HepG2 (cell line): ENCODE results near the gene FBXO24. TPM values are rescaled to one million over a fixed set of nuclear protein-coding genes. Genes with fewer than 3 reads are reported as not detected.

ENCODE experiments used
- ARNT ChIP-seq: fragments of 450-650 bp; IDR thresholded peaks from 2 replicates; pipeline ENCODE4 v1.6.1; 2017
- CSRNP2 ChIP-seq: sonication (generic); formaldehyde crosslinking; conservative IDR thresholded peaks from 2 replicates; pipeline ENCODE4 v1.8.0; 2022; ENCODE audit warnings: low read depth, missing genetic modification reagents
- ESRRA ChIP-seq: sonication (generic); formaldehyde crosslinking; IDR thresholded peaks from 2 replicates; pipeline ENCODE4 v1.5.1; 2020; ENCODE audit warnings: mild to moderate bottlenecking, low read depth, missing genetic modification reagents
- FOXA1 ChIP-seq, 2 experiments: fragments of 450-650 bp in 1 of 2; sonication (generic) in 1 of 2; formaldehyde crosslinking in 1 of 2; IDR thresholded peaks; 2 replicates each; pipeline versions ENCODE4 v1.4.0 to v1.6.1; 2016 to 2020; ENCODE audit warnings: missing genetic modification reagents in 1 of 2
- FOXK1 ChIP-seq: sonication (generic); formaldehyde crosslinking; IDR thresholded peaks from 2 replicates; pipeline ENCODE4 v1.4.0; 2020; ENCODE audit warnings: low read depth, missing genetic modification reagents, borderline replicate concordance
- GATA4 ChIP-seq: sonication (generic); IDR thresholded peaks from 2 replicates; pipeline ENCODE4 v1.6.1; 2016; ENCODE audit warnings: antibody characterized with exemption, low read depth, borderline replicate concordance
- KDM6A ChIP-seq: IDR thresholded peaks from 2 replicates; pipeline ENCODE4 v1.6.1; 2016; ENCODE audit warnings: low read depth
- KLF16 ChIP-seq, 2 experiments: sonication (generic) in 1 of 2; formaldehyde crosslinking in 1 of 2; IDR thresholded peaks; 2 replicates each; pipeline versions ENCODE4 v1.6.1 to v1.8.0; 2016 to 2023; ENCODE audit warnings: missing genetic modification reagents in 2 of 2, missing compliant biosample characterization in 1 of 2
- MAFF ChIP-seq: IDR thresholded peaks from 2 replicates; pipeline ENCODE4 v1.6.1; 2011; ENCODE audit warnings: low read depth, low read length, improper control_type of control experiment
- NCOA5 ChIP-seq: sonication (generic); formaldehyde crosslinking; IDR thresholded peaks from 2 replicates; pipeline ENCODE4 v1.4.0; 2020; ENCODE audit warnings: missing genetic modification reagents
- NFE2L1 ChIP-seq: sonication (generic); formaldehyde crosslinking; IDR thresholded peaks from 2 replicates; pipeline ENCODE4 v1.4.0; 2020; ENCODE audit warnings: missing genetic modification reagents, mild to moderate bottlenecking, borderline replicate concordance
- PHF21A ChIP-seq: sonication (generic); formaldehyde crosslinking; IDR thresholded peaks from 2 replicates; pipeline ENCODE4 v1.5.0; 2020; ENCODE audit warnings: mild to moderate bottlenecking, missing genetic modification reagents
- RARA ChIP-seq: IDR thresholded peaks from 2 replicates; pipeline ENCODE4 v1.6.1; 2016; ENCODE audit warnings: missing genetic modification reagents, missing compliant biosample characterization
- RBM22 ChIP-seq: fragments of 200-400 bp; formaldehyde crosslinking; optimal IDR thresholded peaks from 2 replicates; pipeline ENCODE3; 2017; ENCODE audit warnings: mild to moderate bottlenecking, low read length, moderate library complexity
- SALL2 ChIP-seq: sonication (generic); formaldehyde crosslinking; IDR thresholded peaks from 2 replicates; pipeline ENCODE4 v1.8.1; 2023; ENCODE audit warnings: mild to moderate bottlenecking, missing genetic modification reagents, inconsistent platforms
- THRA ChIP-seq: sonication (generic); formaldehyde crosslinking; IDR thresholded peaks from 2 replicates; pipeline ENCODE4 v1.4.0; 2020; ENCODE audit warnings: missing genetic modification reagents, borderline replicate concordance
- ZBTB21 ChIP-seq: sonication (generic); formaldehyde crosslinking; IDR thresholded peaks from 2 replicates; pipeline ENCODE4 v1.4.0; 2020; ENCODE audit warnings: missing genetic modification reagents
- ZBTB42 ChIP-seq: sonication (generic); formaldehyde crosslinking; IDR thresholded peaks from 2 replicates; pipeline ENCODE4 v1.5.0; 2020; ENCODE audit warnings: mild to moderate bottlenecking, missing genetic modification reagents
- ZFP36L1 ChIP-seq: sonication (generic); formaldehyde crosslinking; IDR thresholded peaks from 2 replicates; pipeline ENCODE4 v1.8.0; 2022; ENCODE audit warnings: mild to moderate bottlenecking, missing genetic modification reagents, moderate library complexity
- ZNF335 ChIP-seq: sonication (generic); formaldehyde crosslinking; IDR thresholded peaks from 2 replicates; pipeline ENCODE4 v1.4.0; 2020; ENCODE audit warnings: missing genetic modification reagents
- ZNF354B ChIP-seq: sonication (generic); formaldehyde crosslinking; IDR thresholded peaks from 2 replicates; pipeline ENCODE4 v1.8.0; 2022; ENCODE audit warnings: mild to moderate bottlenecking, missing genetic modification reagents
- ZNF451 ChIP-seq: sonication (generic); formaldehyde crosslinking; IDR thresholded peaks from 2 replicates; pipeline ENCODE4 v1.5.0; 2020; ENCODE audit warnings: mild to moderate bottlenecking, missing genetic modification reagents
- ZNF607 ChIP-seq: sonication (generic); formaldehyde crosslinking; IDR thresholded peaks from 2 replicates; pipeline ENCODE4 v1.5.1; 2020; ENCODE audit warnings: missing genetic modification reagents, mild to moderate bottlenecking, borderline replicate concordance
- ZSCAN12 ChIP-seq: sonication (generic); formaldehyde crosslinking; IDR thresholded peaks from 2 replicates; pipeline ENCODE4 v1.9.0; 2021; ENCODE audit warnings: mild to moderate bottlenecking, missing genetic modification reagents
- ZSCAN21 ChIP-seq: sonication (generic); formaldehyde crosslinking; IDR thresholded peaks from 2 replicates; pipeline ENCODE4 v1.8.0; 2022; ENCODE audit warnings: mild to moderate bottlenecking, missing genetic modification reagents, moderate library complexity, borderline replicate concordance
- polyA plus RNA-seq, 8 experiments: library from polyadenylated mRNA; depleted of rRNA in 3 of 8; stranded (reverse) in 7 of 8; unstranded in 1 of 8; fragments of >200 nt; fragmentation: Illumina TruSeq in 4 of 8; extraction: Trizol in 4 of 8; gene quantifications; 2 replicates each; pipeline versions ENCODE4 v1.2.1 to v1.2.3, GENCODE V29; 2011 to 2016; ENCODE audit warnings: low read depth in 4 of 8, missing spikeins in 1 of 8, mixed read lengths in 1 of 8; ENCODE audit not compliant: insufficient read depth in 1 of 8
- total RNA-seq, 5 experiments: library from RNA; depleted of rRNA; stranded (reverse); fragments of >200 nt; fragmentation: Illumina TruSeq; extraction: Trizol; gene quantifications; 2 replicates each; pipeline ENCODE4 v1.2.3, GENCODE V29; 2016; ENCODE audit warnings: low read depth in 1 of 5

Gene FBXO24
- total and polyA plus RNA-seq, 2 of the 13 experiments (the other 11 are each of a cell fraction or from before 2014, with no cell fraction given) = 0.20 to 0.55 TPM

- TF ChIP-seq CSRNP2 (CRISPR knock-in tag) = no peak
- no peak for TF ChIP-seq KDM6A (CRISPR knock-in tag)
- TF ChIP-seq ZNF607 (CRISPR knock-in tag) = peak; percentile 66; the same call in 1 of the 2 replicates
- peak; percentile 76 for TF ChIP-seq PHF21A
- 0 out of 2 replicates have a peak, but pooled peaks have one; percentile 38 for TF ChIP-seq NFE2L1
- TF ChIP-seq FOXK1 (CRISPR knock-in tag) = 0 out of 2 replicates have a peak, but pooled peaks have one; percentile 41
- no peak for TF ChIP-seq ARNT
- no peak for TF ChIP-seq NCOA5
- peak; percentile 43; the same call in 1 of the 2 replicates for TF ChIP-seq ZBTB21 (CRISPR knock-in tag)
- TF ChIP-seq ESRRA (CRISPR knock-in tag) = no peak
- TF ChIP-seq RARA (CRISPR knock-in tag) = 0 out of 2 replicates have a peak, but pooled peaks have one; percentile 16
- no peak for TF ChIP-seq ZNF335 (CRISPR knock-in tag)
- peak; percentile 97 for TF ChIP-seq ZFP36L1 (CRISPR knock-in tag)
- 0 out of 2 replicates have a peak, but pooled peaks have one; percentile 20 for TF ChIP-seq SALL2 (CRISPR knock-in tag)
- no peak for TF ChIP-seq FOXA1 (IDR thresholded peaks at IDR 0.05)
- peak; percentile 32; the same call in 1 of the 2 replicates for TF ChIP-seq FOXA1 (CRISPR knock-in tag; IDR thresholded peaks at IDR 0.05)
- TF ChIP-seq ZNF354B (CRISPR knock-in tag) = no peak
- no peak for TF ChIP-seq ZSCAN12
- TF ChIP-seq ZBTB42 = no peak
- TF ChIP-seq ZNF451 (CRISPR knock-in tag) = no peak; the same call in 1 of the 2 replicates
- no peak for TF ChIP-seq RBM22
- no peak; the same call in 1 of the 2 replicates for TF ChIP-seq GATA4
- peak in 1 of 2 experiments; percentile 74; a peak in 2 of 4 replicates for TF ChIP-seq KLF16 (CRISPR knock-in tag; IDR thresholded peaks at IDR 0.05)
- TF ChIP-seq MAFF = no peak
- peak; percentile 7; the same call in 1 of the 2 replicates for TF ChIP-seq THRA (CRISPR knock-in tag)
- peak; percentile 83; the same call in 1 of the 2 replicates for TF ChIP-seq ZSCAN21 (CRISPR knock-in tag)
Measured at GRCh38 chr7:100538654-100539435, 47.3 kb upstream of the FBXO24 start, which contains the start of gene AGFG2 (continued).
